Adrenal gland (tissue), 5 donors: Measurements from ENCODE around the gene CDKAL1.

Experiments used
- CTCF ChIP-seq, 6 experiments: fragments of 450-650 bp in 4 of 6; fragments of 200-600 bp in 2 of 6; sonication (generic) in 1 of 6; IDR thresholded peaks; 1 replicate in 5 of 6; 2 replicates in 1 of 6; pipeline versions ENCODE4 v1.5.1 to v1.8.0; 2016 to 2021; ENCODE audit warnings: antibody characterized with exemption in 6 of 6, mild to moderate bottlenecking in 2 of 6, moderate library complexity in 1 of 6
- POLR2A ChIP-seq, 2 donors: fragments of 450-650 bp; IDR thresholded peaks; one replicate each; pipeline ENCODE4 v1.6.1; 2017; ENCODE audit warnings: antibody characterized with exemption in 2 of 2, mild to moderate bottlenecking in 2 of 2, moderate library complexity in 1 of 2
- donor health status: DM: no; HTN: no; CAD: no.

- no peak for TF ChIP-seq POLR2A (IDR thresholded peaks at IDR 0.05)
- TF ChIP-seq CTCF (IDR thresholded peaks at IDR 0.05) = no peak
Measured at GRCh38 chr6:20653085-20653479, 118.8 kb downstream of the CDKAL1 start.
